HCT116 (cell line): ENCODE data around the gene APBA2. TPM values are rescaled to one million over a fixed set of nuclear protein-coding genes. Genes with fewer than 3 reads are reported as not detected.

Source experiments
- ATAC-seq: fragments of 200-7000 bp; cut with Tn5 transposase; 2 replicates; pipeline ENCODE4 v1.9.1; 2020; ENCODE audit warnings: mild to moderate bottlenecking, moderate library complexity
- BruUV-seq: library from RNA; stranded (reverse); fragments of 400-500 nt; replicated peaks from 2 replicates; lab custom pipeline; 2021; lab: Mats Ljungman, UMichigan
- CTCF ChIA-PET: fragments of 300-600 bp; sonication (Branson Sonifier 250); formaldehyde crosslinking; loops from one replicate; lab custom pipeline; 2021; ENCODE audit warnings: antibody characterized with exemption; lab: Charles Lee
- POLR2A ChIA-PET: fragments of 300-600, 350-600 bp; sonication (Branson Sonifier 250); formaldehyde crosslinking; loops from one replicate; lab custom pipeline; 2021; ENCODE audit warnings: antibody characterized with exemption; lab: Charles Lee
- RAD21 ChIA-PET, 2 experiments: fragments of 300-600 bp; sonication (Branson Sonifier 250); formaldehyde crosslinking; loops; one replicate each; lab custom pipeline; 2023; ENCODE audit warnings: low total read pairs in 2 of 2; ENCODE audit not compliant: uncharacterized antibody in 2 of 2, unreplicated experiment in 2 of 2, low non-redundant PET in 1 of 2; lab: Charles Lee
- DNase-seq: peaks from one replicate; pipeline ENCODE4 v3.0.0-alpha.2; 2010; ENCODE audit warnings: low read depth, low spot score
- H2AFZ ChIP-seq: fragments of 200-600 bp; shearing (Covaris generic), sonication (generic); 2 replicates; pipeline ENCODE4 v1.6.1; 2017; ENCODE audit warnings: low read depth, mixed run types, mixed read lengths, antibody characterized with exemption, low read length; ENCODE audit not compliant: poor library complexity, severe bottlenecking
- H3K27ac ChIP-seq: 2 replicates; pipeline ENCODE4 v1.5.1; 2012; ENCODE audit warnings: low read depth, low read length
- H3K27me3 ChIP-seq: fragments of 200-600 bp; sonication (generic); 2 replicates; pipeline ENCODE4 v1.6.1; 2016; ENCODE audit warnings: mixed run types, low read length, mixed read lengths; ENCODE audit not compliant: insufficient read depth
- H3K36me3 ChIP-seq, 2 experiments: fragments of 200-500 bp in 1 of 2; fragments of 200-600 bp in 1 of 2; sonication (Bioruptor generic) in 1 of 2; sonication (generic) in 1 of 2; 2 replicates each; pipeline versions ENCODE4 v1.5.1 to v1.6.1; 2014 to 2016; ENCODE audit warnings: low read length in 2 of 2, inconsistent platforms in 1 of 2, mixed read lengths in 1 of 2, mixed run types in 1 of 2; ENCODE audit not compliant: insufficient read depth in 2 of 2, control insufficient read depth in 1 of 2
- H3K4me1 ChIP-seq, 2 experiments: fragments of 200-600 bp in 1 of 2; sonication (generic) in 1 of 2; 2 replicates each; pipeline versions ENCODE4 v1.5.1 to v1.6.1; 2012 to 2017; ENCODE audit warnings: low read length in 2 of 2, inconsistent platforms in 1 of 2, mild to moderate bottlenecking in 1 of 2, mixed read lengths in 1 of 2, mixed run types in 1 of 2, moderate library complexity in 1 of 2; ENCODE audit not compliant: insufficient read depth in 2 of 2, control insufficient read depth in 1 of 2
- H3K4me2 ChIP-seq: fragments of 200-600 bp; sonication (generic); 2 replicates; pipeline ENCODE4 v1.6.1; 2017; ENCODE audit warnings: mixed run types, low read length, mixed read lengths
- H3K4me3 ChIP-seq, 2 experiments: fragments of 200-600 bp in 1 of 2; sonication (generic) in 1 of 2; replicated peaks in 1 of 2; 2 replicates each; pipeline ENCODE4 v1.5.1; 2011 to 2016; ENCODE audit warnings: low read length in 2 of 2, control low read depth in 1 of 2, low read depth in 1 of 2, mild to moderate bottlenecking in 1 of 2, mixed read lengths in 1 of 2, mixed run types in 1 of 2
- H3K79me2 ChIP-seq: fragments of 200-600 bp; sonication (generic); 2 replicates; pipeline ENCODE4 v1.6.1; 2017; ENCODE audit warnings: mild to moderate bottlenecking, mixed run types, low read length, moderate library complexity, mixed read lengths; ENCODE audit not compliant: insufficient read depth
- H3K9ac ChIP-seq: fragments of 200-600 bp; sonication (generic); 2 replicates; pipeline ENCODE4 v1.6.1; 2016; ENCODE audit warnings: low read length, mixed read lengths
- H3K9me2 ChIP-seq: fragments of 200-600 bp; sonication (generic), shearing (Covaris generic); 2 replicates; pipeline ENCODE4 v1.6.1; 2017; ENCODE audit warnings: mixed run types, mild to moderate bottlenecking, moderate library complexity; ENCODE audit not compliant: insufficient read depth
- H3K9me3 ChIP-seq, 2 experiments: fragments of 200-500 bp in 1 of 2; fragments of 200-600 bp in 1 of 2; sonication (Bioruptor generic) in 1 of 2; sonication (generic) in 1 of 2; 2 replicates each; pipeline ENCODE4 v1.6.1; 2014 to 2017; ENCODE audit warnings: low read length in 2 of 2, mixed read lengths in 2 of 2, inconsistent platforms in 1 of 2, low read depth in 1 of 2, mild to moderate bottlenecking in 1 of 2, mixed run types in 1 of 2, moderate library complexity in 1 of 2; ENCODE audit not compliant: control insufficient read depth in 1 of 2, insufficient read depth in 1 of 2
- H4K20me1 ChIP-seq: fragments of 200-600 bp; sonication (generic), shearing (Covaris generic); 2 replicates; pipeline ENCODE4 v1.6.1; 2017; ENCODE audit warnings: mixed run types, mild to moderate bottlenecking, moderate library complexity; ENCODE audit not compliant: insufficient read depth
- CBX3 ChIP-seq: IDR thresholded peaks from 2 replicates; pipeline ENCODE4 v1.6.1; 2012; ENCODE audit warnings: low read depth
- CEBPB ChIP-seq: IDR thresholded peaks from 2 replicates; pipeline ENCODE4 v1.6.1; 2012; ENCODE audit warnings: low read depth
- ELF1 ChIP-seq: IDR thresholded peaks from 2 replicates; pipeline ENCODE4 v1.6.1; 2012; ENCODE audit warnings: low read depth, borderline replicate concordance
- FOSL1 ChIP-seq: IDR thresholded peaks from 2 replicates; pipeline ENCODE4 v1.6.1; 2012; ENCODE audit warnings: low read depth
- SIN3A ChIP-seq: IDR thresholded peaks from 2 replicates; pipeline ENCODE4 v1.6.1; 2012; ENCODE audit warnings: low read depth
- SP1 ChIP-seq: IDR thresholded peaks from 2 replicates; pipeline ENCODE4 v1.6.1; 2012; ENCODE audit warnings: low read depth
- SRF ChIP-seq: IDR thresholded peaks from 2 replicates; pipeline ENCODE4 v1.6.1; 2012; ENCODE audit warnings: low read depth
- ZNF274 ChIP-seq: fragments of 200-500 bp; sonication (Bioruptor generic); IDR thresholded peaks from 2 replicates; pipeline ENCODE4 v1.6.1; 2014; ENCODE audit warnings: mild to moderate bottlenecking, low read depth, low read length, inconsistent platforms
- intact Hi-C: fragments of 100-400 bp; cut with micrococcal nuclease; formaldehyde crosslinking; loops from 2 replicates; pipeline ENCODE4 v1.10.0; 2022
- total RNA-seq: library from RNA; stranded (reverse); gene quantifications from one replicate; pipeline ENCODE4 v1.2.1, GENCODE V29; 2021; ENCODE audit not compliant: unreplicated experiment
- TF ChIP-seq, protein P1 (sequence below): IDR thresholded peaks from 2 replicates; pipeline ENCODE4 v1.6.1; 2012
- TF ChIP-seq, protein P2 (sequence below): IDR thresholded peaks from 2 replicates; pipeline ENCODE4 v1.6.1; 2011; ENCODE audit warnings: mild to moderate bottlenecking, low read length, moderate library complexity; ENCODE audit not compliant: insufficient replicate concordance; ENCODE audit errors: extremely low read depth
- TF ChIP-seq, protein P3 (sequence below), 3 experiments: fragments of 200-600 bp in 1 of 3; sonication (generic) in 1 of 3; IDR thresholded peaks in 2 of 3; conservative IDR thresholded peaks in 1 of 3; 2 replicates each; pipeline ENCODE4 v1.5.1; 2012 to 2017; ENCODE audit warnings: low read depth in 2 of 3, low read length in 2 of 3, antibody characterized with exemption in 1 of 3, borderline replicate concordance in 1 of 3, control low read depth in 1 of 3, mild to moderate bottlenecking in 1 of 3, mixed read lengths in 1 of 3, mixed run types in 1 of 3, moderate library complexity in 1 of 3; ENCODE audit not compliant: insufficient read depth in 1 of 3

The APBA2 gene
- total RNA-seq, 1 experiment from 2014 or later = 0.47 TPM

DNA sequence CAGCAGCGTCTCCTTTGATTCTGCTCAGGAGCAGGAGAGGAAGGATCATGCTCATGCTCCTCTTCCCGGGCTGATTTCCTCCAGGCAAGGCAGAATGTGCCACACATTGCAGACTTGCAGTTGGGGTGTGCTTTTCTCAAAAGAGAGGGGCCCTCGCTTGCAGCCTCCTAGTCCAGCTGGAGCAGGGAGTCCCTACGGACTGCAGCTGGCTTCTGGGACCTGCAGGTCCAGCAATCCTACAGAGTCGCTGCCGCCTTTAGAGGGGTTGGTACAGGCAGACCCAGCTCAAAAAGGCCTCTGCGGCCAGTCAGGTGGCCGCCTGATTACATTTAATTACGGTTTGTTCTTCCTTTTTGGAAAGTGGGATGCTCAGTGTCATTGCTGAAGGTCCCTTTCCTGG is 210.0 kb downstream of the APBA2 start:
- Histone ChIP-seq H4K20me1 (no peaks in the 10 kb centered on the region), H3K9me3 (no peaks in the 10 kb centered on the region), H3K4me3 (no peak overlapping the region), H3K79me2 (no peaks in the 10 kb centered on the region), H2AFZ (no peak overlapping the region), H3K27ac (no peak overlapping the region), H3K9ac (no peak overlapping the region), H3K27me3 (no peaks in the 10 kb centered on the region), H3K9me2 (no peaks in the 10 kb centered on the region), H3K4me2 (no peak overlapping the region), H3K4me1 (no peaks in the 10 kb centered on the region), H3K36me3 (no peaks in the 10 kb centered on the region)
- intact Hi-C loops = no loop called here
- POLR2A ChIA-PET = interaction anchor here (0.6 kb wide), 1 partner anchor 82 kb away, joined by 4 read pairs; no protein-coding TSS in a partner anchor
- no TSS peak for BruUV-seq
- TF ChIP-seq, protein P1, sequence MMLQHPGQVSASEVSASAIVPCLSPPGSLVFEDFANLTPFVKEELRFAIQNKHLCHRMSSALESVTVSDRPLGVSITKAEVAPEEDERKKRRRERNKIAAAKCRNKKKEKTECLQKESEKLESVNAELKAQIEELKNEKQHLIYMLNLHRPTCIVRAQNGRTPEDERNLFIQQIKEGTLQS = no peak
- TF ChIP-seq CEBPB = no peak
- DNase-seq = no peak
- RAD21 ChIA-PET = no interaction called here
- CTCF ChIA-PET = no interaction called here
- no peak for ATAC-seq

DNA sequence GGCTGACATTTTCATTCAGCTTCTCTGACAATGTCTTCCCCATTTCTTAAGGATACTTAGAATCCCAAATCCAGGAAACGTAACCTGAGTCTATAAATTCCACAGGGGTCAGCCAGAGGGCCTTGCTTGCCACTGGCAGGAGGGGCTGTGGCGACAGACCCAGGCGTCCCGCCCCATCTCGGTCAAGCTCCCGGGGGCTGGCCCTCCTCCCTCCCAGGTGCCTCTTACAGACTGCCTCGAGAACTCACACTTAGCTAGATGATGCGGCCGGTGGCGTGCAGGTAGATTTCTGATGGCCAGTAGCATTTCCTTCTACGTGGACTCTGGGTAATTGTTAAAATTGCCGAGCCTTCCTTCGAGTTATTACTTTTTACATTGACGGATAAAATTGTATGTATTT is 211.4 kb downstream of the APBA2 start:
- no peak for ATAC-seq

More for the DNA sequence above, 211.4 kb downstream of the APBA2 start:
- DNase-seq = no peak
- Histone ChIP-seq H3K9me2 (no peaks in the 10 kb centered on the region), H4K20me1 (no peaks in the 10 kb centered on the region), H3K4me2 (no peak overlapping the region), H3K4me3 (no peak overlapping the region), H3K4me1 (no peaks in the 10 kb centered on the region), H3K79me2 (no peaks in the 10 kb centered on the region), H3K9ac (no peak overlapping the region), H3K27me3 (no peaks in the 10 kb centered on the region)
- intact Hi-C loops = no loop called here
- CTCF ChIA-PET = no interaction called here
- RAD21 ChIA-PET = no interaction called here
- no TSS peak for BruUV-seq
- POLR2A ChIA-PET = no interaction called here
- TF ChIP-seq ZNF274 (no peak), CEBPB (no peak), SRF (no peak), SP1 (no peak), CBX3 (no peak), SIN3A (no peak), ELF1 (no peak), FOSL1 (no peak)
- TF ChIP-seq, protein P2, sequence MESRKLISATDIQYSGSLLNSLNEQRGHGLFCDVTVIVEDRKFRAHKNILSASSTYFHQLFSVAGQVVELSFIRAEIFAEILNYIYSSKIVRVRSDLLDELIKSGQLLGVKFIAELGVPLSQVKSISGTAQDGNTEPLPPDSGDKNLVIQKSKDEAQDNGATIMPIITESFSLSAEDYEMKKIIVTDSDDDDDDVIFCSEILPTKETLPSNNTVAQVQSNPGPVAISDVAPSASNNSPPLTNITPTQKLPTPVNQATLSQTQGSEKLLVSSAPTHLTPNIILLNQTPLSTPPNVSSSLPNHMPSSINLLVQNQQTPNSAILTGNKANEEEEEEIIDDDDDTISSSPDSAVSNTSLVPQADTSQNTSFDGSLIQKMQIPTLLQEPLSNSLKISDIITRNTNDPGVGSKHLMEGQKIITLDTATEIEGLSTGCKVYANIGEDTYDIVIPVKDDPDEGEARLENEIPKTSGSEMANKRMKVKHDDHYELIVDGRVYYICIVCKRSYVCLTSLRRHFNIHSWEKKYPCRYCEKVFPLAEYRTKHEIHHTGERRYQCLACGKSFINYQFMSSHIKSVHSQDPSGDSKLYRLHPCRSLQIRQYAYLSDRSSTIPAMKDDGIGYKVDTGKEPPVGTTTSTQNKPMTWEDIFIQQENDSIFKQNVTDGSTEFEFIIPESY = no peak
- TF ChIP-seq, protein P3, sequence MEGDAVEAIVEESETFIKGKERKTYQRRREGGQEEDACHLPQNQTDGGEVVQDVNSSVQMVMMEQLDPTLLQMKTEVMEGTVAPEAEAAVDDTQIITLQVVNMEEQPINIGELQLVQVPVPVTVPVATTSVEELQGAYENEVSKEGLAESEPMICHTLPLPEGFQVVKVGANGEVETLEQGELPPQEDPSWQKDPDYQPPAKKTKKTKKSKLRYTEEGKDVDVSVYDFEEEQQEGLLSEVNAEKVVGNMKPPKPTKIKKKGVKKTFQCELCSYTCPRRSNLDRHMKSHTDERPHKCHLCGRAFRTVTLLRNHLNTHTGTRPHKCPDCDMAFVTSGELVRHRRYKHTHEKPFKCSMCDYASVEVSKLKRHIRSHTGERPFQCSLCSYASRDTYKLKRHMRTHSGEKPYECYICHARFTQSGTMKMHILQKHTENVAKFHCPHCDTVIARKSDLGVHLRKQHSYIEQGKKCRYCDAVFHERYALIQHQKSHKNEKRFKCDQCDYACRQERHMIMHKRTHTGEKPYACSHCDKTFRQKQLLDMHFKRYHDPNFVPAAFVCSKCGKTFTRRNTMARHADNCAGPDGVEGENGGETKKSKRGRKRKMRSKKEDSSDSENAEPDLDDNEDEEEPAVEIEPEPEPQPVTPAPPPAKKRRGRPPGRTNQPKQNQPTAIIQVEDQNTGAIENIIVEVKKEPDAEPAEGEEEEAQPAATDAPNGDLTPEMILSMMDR (IDR thresholded peaks at IDR 0.05 in 2 of 3, conservative IDR thresholded peaks at IDR 0.05 in 1 of 3; ENCODE audit: borderline replicate concordance in 1 of 3, insufficient read depth in 1 of 3, low read depth in 2 of 3, low read length in 2 of 3) = no peak
- TF ChIP-seq, all 23 proteins: peak for 0
- Histone ChIP-seq H3K36me3 (no peaks in the 10 kb centered on the region), H3K9me3 (no peaks in the 10 kb centered on the region), H2AFZ (no peak overlapping the region), H3K27ac (no peak overlapping the region)
